Smooth muscle cell (in vitro differentiated cells): ENCODE results near the gene XG. TPM values are rescaled to one million over a fixed set of nuclear protein-coding genes. Genes with fewer than 3 reads are reported as not detected.

Experiments
- DNase-seq: peaks from one replicate; lab custom pipeline; 2025; ENCODE audit not compliant: unreplicated experiment; lab: John Stamatoyannopoulos, UW
- H2AFZ ChIP-seq: fragments of 200-600 bp; sonication (generic); 2 replicates; pipeline ENCODE4 v1.6.0; 2016; ENCODE audit warnings: antibody characterized with exemption, low read depth, mild to moderate bottlenecking
- H3F3A ChIP-seq: fragments of 200-600 bp; sonication (generic); 2 replicates; pipeline ENCODE4 v1.6.0; 2017; ENCODE audit warnings: antibody characterized with exemption, low read depth
- H3K27ac ChIP-seq: fragments of 200-600 bp; sonication (generic); 2 replicates; pipeline ENCODE4 v1.5.1; 2016; ENCODE audit warnings: low read depth, mild to moderate bottlenecking
- H3K27me3 ChIP-seq: fragments of 200-600 bp; sonication (generic); 2 replicates; pipeline ENCODE4 v1.6.1; 2016; ENCODE audit warnings: low read depth, mild to moderate bottlenecking
- H3K36me3 ChIP-seq: fragments of 200-600 bp; sonication (generic); 2 replicates; pipeline ENCODE4 v1.5.1; 2016; ENCODE audit warnings: low read depth
- H3K4me1 ChIP-seq: fragments of 200-600 bp; sonication (generic); 2 replicates; pipeline ENCODE4 v1.5.1; 2016; ENCODE audit warnings: low read depth
- H3K4me2 ChIP-seq: fragments of 200-600 bp; sonication (generic); 2 replicates; pipeline ENCODE4 v1.6.0; 2016; ENCODE audit warnings: mild to moderate bottlenecking
- H3K4me3 ChIP-seq: fragments of 200-600 bp; sonication (generic); 2 replicates; pipeline ENCODE4 v1.5.1; 2016; ENCODE audit warnings: mild to moderate bottlenecking
- H3K79me2 ChIP-seq: fragments of 200-600 bp; sonication (generic); 2 replicates; pipeline ENCODE4 v1.6.0; 2016; ENCODE audit warnings: low read depth, mild to moderate bottlenecking
- H3K9ac ChIP-seq: fragments of 200-600 bp; sonication (generic); 2 replicates; pipeline ENCODE4 v1.6.0; 2016; ENCODE audit warnings: low read depth
- H3K9me3 ChIP-seq: fragments of 200-600 bp; sonication (generic); replicated peaks from 2 replicates; pipeline ENCODE4 v1.5.1; 2016; ENCODE audit warnings: low read depth
- H4K20me1 ChIP-seq: fragments of 200-600 bp; sonication (generic); 2 replicates; pipeline ENCODE4 v1.6.0; 2016; ENCODE audit warnings: low read depth
- CTCF ChIP-seq: fragments of 200-600 bp; sonication (generic); IDR thresholded peaks from 2 replicates; pipeline ENCODE4 v1.5.1; 2017; ENCODE audit warnings: borderline replicate concordance, mild to moderate bottlenecking, antibody characterized with exemption; ENCODE audit not compliant: insufficient read depth, poor library complexity, severe bottlenecking
- WGBS: methylation state at CpG from one replicate; pipeline ENCODE4 v1.1.7; 2016; ENCODE audit warnings: low lambda C conversion rate; 5-methylcytosine and 5-hydroxymethylcytosine counted together
- polyA plus RNA-seq: library from polyadenylated mRNA; unstranded; fragments of >200 nt; fragmentation: Nextera tagmentation; extraction: Ambion mirVana; gene quantifications from 2 replicates; pipeline ENCODE4 v1.2.1, GENCODE V29; 2016
- total RNA-seq: library from RNA; depleted of rRNA; stranded (reverse); fragments of >200 nt; gene quantifications from 2 replicates; pipeline ENCODE4 v1.2.3, GENCODE V29; 2014

Gene XG
- total and polyA plus RNA-seq, 2 experiments from 2014 or later: 1.1 to 1.3 TPM

DNA sequence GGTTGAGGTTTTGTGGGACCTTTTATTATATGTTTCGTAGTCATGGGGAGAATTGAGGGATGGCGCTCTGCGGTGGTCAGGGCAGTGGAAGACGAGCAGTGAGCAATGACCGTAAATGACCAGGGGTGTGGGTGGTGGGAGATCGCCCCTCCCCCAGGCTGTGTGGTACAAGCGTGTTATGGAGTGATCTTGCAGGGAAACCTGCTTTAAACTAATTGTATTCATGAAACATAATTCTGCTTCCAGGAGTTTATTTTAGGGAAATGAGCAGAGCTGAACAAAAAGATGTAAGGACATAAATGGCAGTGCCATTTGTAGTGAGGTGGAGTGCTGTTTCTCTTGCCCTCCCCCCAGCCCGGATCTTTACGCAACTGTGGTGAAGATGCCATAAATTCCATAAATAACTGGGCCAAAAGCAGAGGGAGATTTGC is 97.0 kb downstream of the XG start:
- H3K4me3 ChIP-seq: peak overlapping the region; percentile 32
- H2AFZ ChIP-seq: peak overlapping the region; percentile 64
- peaks cover 5% of the 10 kb centered on the region for H3F3A ChIP-seq
- no peaks in the 10 kb centered on the region for H3K9me3 ChIP-seq
- H3K4me1 ChIP-seq: peaks cover 21% of the 10 kb centered on the region
- peak overlapping the region; percentile 82 for H3K9ac ChIP-seq
- H3K4me2 ChIP-seq: peak overlapping the region; percentile 82
- no peak for TF ChIP-seq CTCF
- no peaks in the 10 kb centered on the region for H3K36me3 ChIP-seq
- no peaks in the 10 kb centered on the region for H4K20me1 ChIP-seq
- WGBS: 15% methylated on average over 9 of the region's 9 CpGs
- no peaks in the 10 kb centered on the region for H3K79me2 ChIP-seq
- no peaks in the 10 kb centered on the region for H3K27me3 ChIP-seq
- DNase-seq: no peak
- peak overlapping the region; percentile 96 for H3K27ac ChIP-seq

DNA sequence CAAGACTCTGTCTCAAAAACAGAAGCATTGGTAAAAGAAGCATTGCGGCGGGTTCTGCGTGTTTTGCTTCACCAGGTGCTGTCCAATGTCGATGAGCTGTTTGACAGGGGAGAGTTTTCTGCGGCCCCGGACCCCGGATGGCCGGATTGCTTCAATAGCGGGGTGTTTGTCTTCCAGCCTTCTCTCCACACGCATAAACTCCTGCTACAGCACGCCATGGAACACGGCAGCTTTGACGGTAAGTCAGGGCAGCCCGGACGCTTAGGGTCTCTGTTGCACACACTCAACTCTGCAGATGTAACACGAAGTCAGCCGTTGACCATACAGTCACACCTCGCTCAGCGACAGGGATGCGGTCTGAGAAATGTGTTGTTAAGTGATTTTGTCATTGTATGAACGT is 103.1 kb downstream of the XG start:
- H3F3A ChIP-seq: no peaks in the 10 kb centered on the region
- H3K4me2 ChIP-seq: no peak overlapping the region
- peaks cover 4% of the 10 kb centered on the region for H3K4me1 ChIP-seq
- H3K9ac ChIP-seq: no peak overlapping the region
- H2AFZ ChIP-seq: no peak overlapping the region
- no peaks in the 10 kb centered on the region for H3K9me3 ChIP-seq
- H3K27me3 ChIP-seq: no peaks in the 10 kb centered on the region
- no peaks in the 10 kb centered on the region for H3K79me2 ChIP-seq
- no peaks in the 10 kb centered on the region for H3K36me3 ChIP-seq
- no peak overlapping the region for H3K4me3 ChIP-seq
- TF ChIP-seq CTCF: no peak
- 98% methylated on average over 21 of the region's 21 CpGs for WGBS
- H3K27ac ChIP-seq: no peak overlapping the region
- no peak for DNase-seq
- no peaks in the 10 kb centered on the region for H4K20me1 ChIP-seq

- DNase-seq: no peak
- Histone ChIP-seq H3K27ac (no peak overlapping the region), H3K79me2 (no peaks in the 10 kb centered on the region), H3K36me3 (no peaks in the 10 kb centered on the region), H4K20me1 (no peaks in the 10 kb centered on the region), H3K4me1 (no peaks in the 10 kb centered on the region), H3K27me3 (no peaks in the 10 kb centered on the region), H3K4me2 (no peak overlapping the region), H2AFZ (no peak overlapping the region), H3F3A (no peaks in the 10 kb centered on the region), H3K9me3 (no peaks in the 10 kb centered on the region), H3K4me3 (no peak overlapping the region), H3K9ac (no peak overlapping the region)
- TF ChIP-seq CTCF: no peak
- WGBS: 97% methylated on average over 2 of the region's 2 CpGs
These were observed 103.9 kb downstream of the XG start for GRCh38 chrX:2855761-2856160.

- Histone ChIP-seq H3K79me2 (no peaks in the 10 kb centered on the region), H3K4me3 (no peak overlapping the region), H3K27me3 (no peaks in the 10 kb centered on the region), H3F3A (no peaks in the 10 kb centered on the region), H2AFZ (no peak overlapping the region), H3K4me1 (no peaks in the 10 kb centered on the region), H4K20me1 (no peaks in the 10 kb centered on the region), H3K36me3 (no peaks in the 10 kb centered on the region), H3K4me2 (no peak overlapping the region), H3K9ac (no peak overlapping the region), H3K9me3 (no peaks in the 10 kb centered on the region), H3K27ac (no peak overlapping the region)
- no peak for DNase-seq
- no peak for TF ChIP-seq CTCF
- WGBS: 93% methylated on average over 3 of the region's 3 CpGs
These were observed 105.7 kb downstream of the XG start for GRCh38 chrX:2857566-2857965.
